Nephron (organoid): ENCODE data around the gene POR.

Experiments used
- H3K27ac Mint-ChIP-seq, 3 experiments: 2 replicates each; pipeline ENCODE4 v1.8.0; 2020; ENCODE audit warnings: mixed read lengths in 3 of 3, mild to moderate bottlenecking in 2 of 3, moderate library complexity in 1 of 3
- H3K27me3 Mint-ChIP-seq: 2 replicates; pipeline ENCODE4 v1.8.0; 2021; ENCODE audit warnings: low read depth, mild to moderate bottlenecking, moderate library complexity, mixed read lengths
- H3K36me3 Mint-ChIP-seq: 2 replicates; pipeline ENCODE4 v1.8.0; 2020; ENCODE audit warnings: low read depth, mixed read lengths
- H3K4me1 Mint-ChIP-seq: 2 replicates; pipeline ENCODE4 v1.8.0; 2020; ENCODE audit warnings: mixed read lengths
- H3K4me3 Mint-ChIP-seq, 3 experiments: 2 replicates each; pipeline ENCODE4 v1.8.0; 2020; ENCODE audit warnings: mild to moderate bottlenecking in 3 of 3, mixed read lengths in 3 of 3, moderate library complexity in 2 of 3
- H3K9me3 Mint-ChIP-seq: 2 replicates; pipeline ENCODE4 v1.8.0; 2020; ENCODE audit warnings: mixed read lengths
- TF ChIP-seq, protein P1 (sequence below), 3 experiments: fragments of 200-600 bp; sonication (generic); IDR thresholded peaks; one replicate each; pipeline ENCODE4 v1.5.0; 2021; ENCODE audit warnings: antibody characterized with exemption in 3 of 3; ENCODE audit not compliant: unreplicated experiment in 3 of 3

POR gene

DNA sequence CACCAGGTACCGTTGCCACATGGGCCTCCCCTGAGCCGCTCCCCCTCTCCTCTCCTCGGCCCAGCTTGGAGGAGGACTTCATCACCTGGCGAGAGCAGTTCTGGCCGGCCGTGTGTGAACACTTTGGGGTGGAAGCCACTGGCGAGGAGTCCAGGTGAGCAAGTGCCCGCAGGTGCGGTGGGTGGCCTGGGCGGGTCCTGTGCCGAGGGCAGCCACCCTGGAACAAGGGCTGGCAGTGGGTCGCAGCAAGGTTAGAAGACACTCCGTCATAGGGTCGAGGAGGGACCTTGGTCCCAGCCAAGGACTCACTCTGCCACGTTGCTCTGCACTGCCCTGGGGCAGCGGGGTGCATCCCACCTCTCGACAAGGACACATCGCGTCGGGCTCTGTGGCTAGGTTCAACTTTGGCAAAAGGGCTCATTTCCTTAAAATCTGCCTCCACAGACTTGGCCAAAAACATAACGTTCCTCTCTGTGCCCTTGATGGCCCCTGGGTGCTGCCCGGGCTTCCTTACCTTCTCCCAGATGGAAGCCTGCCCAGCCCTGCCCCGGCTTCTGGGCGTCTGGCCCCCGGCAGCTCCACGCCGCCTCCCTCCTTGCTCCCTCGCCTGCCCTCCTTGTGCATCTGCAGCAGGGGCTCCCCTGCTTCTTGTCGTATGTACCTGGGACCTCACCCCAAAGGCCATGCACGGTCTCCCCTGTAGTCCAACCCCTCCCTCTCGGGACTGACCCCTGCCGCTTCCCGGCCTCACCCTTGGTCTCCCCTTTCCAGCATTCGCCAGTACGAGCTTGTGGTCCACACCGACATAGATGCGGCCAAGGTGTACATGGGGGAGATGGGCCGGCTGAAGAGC, 66.7 kb downstream of the POR start:
- H3K27me3 Mint-ChIP-seq = no peaks in the 10 kb centered on the region
- peaks cover 15% of the 10 kb centered on the region for H3K4me1 Mint-ChIP-seq
- H3K27ac Mint-ChIP-seq = no peak overlapping the region
- TF ChIP-seq, protein P1, sequence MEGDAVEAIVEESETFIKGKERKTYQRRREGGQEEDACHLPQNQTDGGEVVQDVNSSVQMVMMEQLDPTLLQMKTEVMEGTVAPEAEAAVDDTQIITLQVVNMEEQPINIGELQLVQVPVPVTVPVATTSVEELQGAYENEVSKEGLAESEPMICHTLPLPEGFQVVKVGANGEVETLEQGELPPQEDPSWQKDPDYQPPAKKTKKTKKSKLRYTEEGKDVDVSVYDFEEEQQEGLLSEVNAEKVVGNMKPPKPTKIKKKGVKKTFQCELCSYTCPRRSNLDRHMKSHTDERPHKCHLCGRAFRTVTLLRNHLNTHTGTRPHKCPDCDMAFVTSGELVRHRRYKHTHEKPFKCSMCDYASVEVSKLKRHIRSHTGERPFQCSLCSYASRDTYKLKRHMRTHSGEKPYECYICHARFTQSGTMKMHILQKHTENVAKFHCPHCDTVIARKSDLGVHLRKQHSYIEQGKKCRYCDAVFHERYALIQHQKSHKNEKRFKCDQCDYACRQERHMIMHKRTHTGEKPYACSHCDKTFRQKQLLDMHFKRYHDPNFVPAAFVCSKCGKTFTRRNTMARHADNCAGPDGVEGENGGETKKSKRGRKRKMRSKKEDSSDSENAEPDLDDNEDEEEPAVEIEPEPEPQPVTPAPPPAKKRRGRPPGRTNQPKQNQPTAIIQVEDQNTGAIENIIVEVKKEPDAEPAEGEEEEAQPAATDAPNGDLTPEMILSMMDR (IDR thresholded peaks at IDR 0.05; ENCODE audit: unreplicated experiment in 3 of 3) = no peak
- H3K4me3 Mint-ChIP-seq = no peak overlapping the region
- no peaks in the 10 kb centered on the region for H3K9me3 Mint-ChIP-seq
- H3K36me3 Mint-ChIP-seq = peaks cover 7% of the 10 kb centered on the region

DNA sequence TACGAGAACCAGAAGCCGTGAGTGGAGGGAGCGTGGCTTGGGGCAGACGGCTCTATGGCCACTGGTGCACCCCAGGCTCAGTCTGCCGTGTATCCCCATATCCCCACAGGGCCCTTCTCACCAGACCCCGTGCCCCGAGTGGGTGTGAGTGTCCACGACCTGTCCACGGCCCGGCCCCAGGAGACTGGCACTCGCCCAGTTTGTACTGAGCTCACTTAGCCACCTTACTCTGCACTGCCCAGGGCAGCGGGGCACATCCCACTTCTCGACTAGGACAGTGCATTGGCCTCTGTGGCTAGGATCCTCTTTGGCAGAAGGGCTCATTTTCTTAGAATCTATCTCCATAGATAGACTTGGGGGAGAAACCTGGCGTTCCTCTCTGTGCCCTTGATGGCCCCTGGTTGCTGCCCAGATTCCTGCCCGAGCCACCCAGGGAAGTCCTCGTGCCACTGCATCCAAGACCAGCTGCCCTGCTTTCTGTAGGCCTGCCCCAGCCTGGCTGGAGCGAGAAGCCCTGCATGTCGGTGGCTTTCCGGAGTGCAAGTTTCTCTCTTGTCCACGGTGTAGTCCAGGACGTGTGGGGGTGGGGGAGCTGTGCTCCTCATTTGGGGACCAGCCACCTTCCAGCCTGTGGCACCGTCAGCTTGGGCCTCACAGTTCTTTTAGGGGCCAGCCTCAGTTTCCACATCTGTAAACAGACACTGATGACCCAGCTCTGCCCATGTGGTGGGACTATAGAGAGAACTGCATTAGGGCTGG, 67.5 kb downstream of the POR start:
- TF ChIP-seq, protein P1 (IDR thresholded peaks at IDR 0.05; ENCODE audit: unreplicated experiment in 3 of 3) = no peak
- Mint-ChIP-seq H3K4me3 (no peak overlapping the region), H3K9me3 (no peaks in the 10 kb centered on the region), H3K4me1 (peaks cover 13% of the 10 kb centered on the region), H3K27ac (no peak overlapping the region), H3K27me3 (no peaks in the 10 kb centered on the region), H3K36me3 (peaks cover 14% of the 10 kb centered on the region)

DNA sequence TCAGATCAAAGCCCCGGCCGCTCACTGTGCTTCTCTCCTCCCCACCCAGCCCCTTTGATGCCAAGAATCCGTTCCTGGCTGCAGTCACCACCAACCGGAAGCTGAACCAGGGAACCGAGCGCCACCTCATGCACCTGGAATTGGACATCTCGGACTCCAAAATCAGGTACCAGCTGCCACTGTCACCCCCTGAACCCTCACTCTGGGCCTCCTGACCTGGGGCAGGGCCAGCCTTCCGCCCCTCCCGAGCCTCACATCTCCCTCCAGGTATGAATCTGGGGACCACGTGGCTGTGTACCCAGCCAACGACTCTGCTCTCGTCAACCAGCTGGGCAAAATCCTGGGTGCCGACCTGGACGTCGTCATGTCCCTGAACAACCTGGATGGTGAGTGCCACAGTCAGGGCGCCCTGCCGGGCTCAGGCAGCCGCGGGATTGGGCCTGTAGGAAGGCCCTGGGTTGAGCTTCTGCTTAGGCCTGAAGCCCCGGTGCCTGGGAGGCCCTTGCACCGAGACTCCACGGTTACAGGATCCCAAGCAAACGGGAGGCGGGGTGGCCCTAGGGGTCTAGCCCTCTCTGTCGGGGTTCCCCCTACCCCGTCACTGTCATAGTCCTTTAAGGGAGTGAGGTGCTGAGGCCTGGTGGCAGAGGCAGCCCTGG, 68.6 kb downstream of the POR start:
- Mint-ChIP-seq H3K4me1 (peaks cover 5% of the 10 kb centered on the region), H3K27me3 (no peaks in the 10 kb centered on the region), H3K27ac (no peak overlapping the region), H3K4me3 (no peak overlapping the region), H3K36me3 (peaks cover 15% of the 10 kb centered on the region), H3K9me3 (no peaks in the 10 kb centered on the region)
- TF ChIP-seq, protein P1 (IDR thresholded peaks at IDR 0.05; ENCODE audit: unreplicated experiment in 3 of 3) = no peak

DNA sequence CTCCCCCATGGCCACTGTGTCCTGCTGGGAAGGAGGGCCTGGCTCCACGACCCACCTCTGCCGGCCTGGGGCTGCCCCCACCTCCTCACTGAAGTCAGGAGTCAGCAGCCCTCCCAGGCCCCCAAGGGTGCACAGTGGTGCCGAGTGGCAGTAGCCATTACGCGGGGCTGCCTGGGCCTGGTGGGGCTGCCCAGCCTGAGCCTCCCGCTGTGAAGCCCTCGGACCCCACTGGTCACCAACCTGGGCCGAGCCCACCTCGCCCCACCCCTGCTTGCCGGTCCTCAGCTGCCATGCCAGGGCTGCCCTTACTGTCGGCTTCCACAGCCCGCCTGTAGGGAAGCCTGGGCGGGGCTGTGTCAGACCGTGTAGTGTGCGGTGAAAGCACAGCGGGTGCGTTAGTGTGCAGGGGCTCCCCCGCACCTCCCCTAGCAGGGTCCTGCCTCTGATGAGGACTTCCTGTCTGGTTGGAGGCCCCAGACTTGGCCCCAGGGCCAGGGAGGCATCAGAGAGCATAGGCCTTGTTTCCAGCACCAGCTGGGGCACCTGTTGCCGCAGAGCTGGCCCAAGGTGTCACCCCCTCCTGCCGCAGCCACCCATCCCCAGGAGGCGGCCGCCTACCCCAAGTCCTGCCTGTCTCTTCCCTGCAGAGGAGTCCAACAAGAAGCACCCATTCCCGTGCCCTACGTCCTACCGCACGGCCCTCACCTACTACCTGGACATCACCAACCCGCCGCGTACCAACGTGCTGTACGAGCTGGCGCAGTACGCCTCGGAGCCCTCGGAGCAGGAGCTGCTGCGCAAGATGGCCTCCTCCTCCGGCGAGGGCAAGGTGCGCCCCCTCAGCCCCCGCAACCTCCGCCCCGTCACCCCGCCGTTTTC, 69.4 kb downstream of the POR start:
- H3K4me3 Mint-ChIP-seq = no peak overlapping the region
- H3K27ac Mint-ChIP-seq = no peak overlapping the region
- H3K27me3 Mint-ChIP-seq = no peaks in the 10 kb centered on the region
- TF ChIP-seq, protein P1 (IDR thresholded peaks at IDR 0.05; ENCODE audit: unreplicated experiment in 3 of 3) = no peak
- peaks cover 5% of the 10 kb centered on the region for H3K4me1 Mint-ChIP-seq
- H3K9me3 Mint-ChIP-seq = no peaks in the 10 kb centered on the region
- peaks cover 15% of the 10 kb centered on the region for H3K36me3 Mint-ChIP-seq

DNA sequence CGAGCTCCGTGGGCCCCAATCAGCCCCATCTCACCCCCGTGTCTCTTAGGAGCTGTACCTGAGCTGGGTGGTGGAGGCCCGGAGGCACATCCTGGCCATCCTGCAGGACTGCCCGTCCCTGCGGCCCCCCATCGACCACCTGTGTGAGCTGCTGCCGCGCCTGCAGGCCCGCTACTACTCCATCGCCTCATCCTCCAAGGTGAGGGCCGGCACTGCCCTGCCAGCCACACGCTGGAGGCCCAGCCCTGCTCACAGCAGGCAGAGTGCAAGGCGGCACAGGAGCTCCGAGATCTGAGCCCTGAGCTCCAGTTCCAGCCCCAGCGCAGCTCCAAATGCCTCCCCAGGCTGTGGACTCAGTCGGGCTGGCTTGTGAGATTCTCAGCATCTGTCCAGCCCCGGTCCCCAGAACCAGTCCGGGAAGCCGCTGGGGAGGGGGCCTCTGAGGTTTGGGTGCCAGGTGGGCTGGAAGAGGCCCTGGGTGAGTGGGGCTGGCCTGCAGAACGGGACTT, 70.1 kb downstream of the POR start:
- Mint-ChIP-seq H3K36me3 (peaks cover 12% of the 10 kb centered on the region), H3K9me3 (no peaks in the 10 kb centered on the region), H3K4me1 (peaks cover 10% of the 10 kb centered on the region), H3K27ac (no peak overlapping the region), H3K4me3 (no peak overlapping the region), H3K27me3 (no peaks in the 10 kb centered on the region)
- TF ChIP-seq, protein P1 (IDR thresholded peaks at IDR 0.05; ENCODE audit: unreplicated experiment in 3 of 3) = no peak
